HFFc6 (cell line): ENCODE measurements around the gene HRG. TPM values are rescaled to one million over a fixed set of nuclear protein-coding genes. Genes with fewer than 3 reads are reported as not detected.

Source experiments
- DNase-seq: peaks from one replicate; pipeline ENCODE4 v3.0.0-alpha.2; 2018
- H3K27ac Mint-ChIP-seq: 2 replicates; pipeline ENCODE4 v1.8.0; 2020; ENCODE audit warnings: mild to moderate bottlenecking, mixed read lengths
- H3K27me3 Mint-ChIP-seq: 2 replicates; pipeline ENCODE4 v1.8.0; 2021; ENCODE audit warnings: mild to moderate bottlenecking, moderate library complexity, mixed read lengths; ENCODE audit not compliant: insufficient read depth
- H3K36me3 Mint-ChIP-seq: 2 replicates; pipeline ENCODE4 v1.8.0; 2021; ENCODE audit warnings: low read depth, mixed read lengths
- H3K4me1 Mint-ChIP-seq: 2 replicates; pipeline ENCODE4 v1.8.0; 2020; ENCODE audit warnings: low read depth, mixed read lengths
- H3K4me3 Mint-ChIP-seq: 2 replicates; pipeline ENCODE4 v1.8.0; 2020; ENCODE audit warnings: mild to moderate bottlenecking, moderate library complexity, mixed read lengths
- H3K9me3 Mint-ChIP-seq: 2 replicates; pipeline ENCODE4 v1.8.0; 2020; ENCODE audit warnings: mild to moderate bottlenecking, mixed read lengths
- CTCF ChIP-seq: fragments of 200-600 bp; sonication (generic); IDR thresholded peaks from 2 replicates; pipeline ENCODE4 v1.5.0; 2021; ENCODE audit warnings: antibody characterized with exemption, mild to moderate bottlenecking
- total RNA-seq, 6 experiments: library from RNA; stranded (reverse); fragmentation: NEBNext Ultra II Directional; extraction: Animal tissue kit (Norgen Biotek cat#: 25700); gene quantifications; 2 replicates in 1 of 6; 3 replicates in 5 of 6; pipeline ENCODE4 v1.2.3, GENCODE V29; 2021

Gene HRG
- total RNA-seq, 6 experiments from 2014 or later, result not detected

- no peaks in the 10 kb centered on the region for H3K9me3 Mint-ChIP-seq
- no peak for TF ChIP-seq CTCF
- H3K4me1 Mint-ChIP-seq, result no peaks in the 10 kb centered on the region
- H3K36me3 Mint-ChIP-seq, result no peaks in the 10 kb centered on the region
- no peak overlapping the region for H3K27ac Mint-ChIP-seq
- no peak for DNase-seq
- H3K27me3 Mint-ChIP-seq, result peaks cover 30% of the 10 kb centered on the region
- H3K4me3 Mint-ChIP-seq, result no peak overlapping the region
Observed at GRCh38 chr3:186670155-186670554, 4.3 kb downstream of the HRG start.

GRCh38 chr3:186671051-186671450 lies 5.2 kb downstream of the HRG start:
- Mint-ChIP-seq H3K36me3 (no peaks in the 10 kb centered on the region), H3K9me3 (no peaks in the 10 kb centered on the region), H3K27ac (no peak overlapping the region), H3K4me3 (no peak overlapping the region), H3K27me3 (peaks cover 28% of the 10 kb centered on the region), H3K4me1 (no peaks in the 10 kb centered on the region)
- TF ChIP-seq CTCF, result no peak
- DNase-seq, result no peak

GRCh38 chr3:186678604-186679003 lies 12.8 kb downstream of the HRG start:
- Mint-ChIP-seq H3K4me1 (no peaks in the 10 kb centered on the region), H3K9me3 (no peaks in the 10 kb centered on the region), H3K4me3 (no peak overlapping the region), H3K36me3 (no peaks in the 10 kb centered on the region), H3K27ac (no peak overlapping the region), H3K27me3 (peaks cover 23% of the 10 kb centered on the region)
- DNase-seq, result no peak
- TF ChIP-seq CTCF, result no peak

- Mint-ChIP-seq H3K36me3 (no peaks in the 10 kb centered on the region), H3K4me1 (no peaks in the 10 kb centered on the region), H3K27me3 (peaks cover 20% of the 10 kb centered on the region), H3K9me3 (no peaks in the 10 kb centered on the region), H3K4me3 (no peak overlapping the region), H3K27ac (no peak overlapping the region)
- DNase-seq, result no peak
- TF ChIP-seq CTCF, result no peak
Observed at GRCh38 chr3:186679151-186679550, 13.3 kb downstream of the HRG start.

- Mint-ChIP-seq H3K27me3 (peaks cover 12% of the 10 kb centered on the region), H3K4me1 (no peaks in the 10 kb centered on the region), H3K36me3 (no peaks in the 10 kb centered on the region), H3K9me3 (peaks cover 6% of the 10 kb centered on the region; the same call in 1 of the 2 replicates), H3K27ac (no peak overlapping the region), H3K4me3 (no peak overlapping the region)
- no peak for TF ChIP-seq CTCF
- DNase-seq, result no peak
Observed at GRCh38 chr3:186680869-186681268, 15.1 kb downstream of the HRG start.

GRCh38 chr3:186682812-186683211 lies 17.0 kb downstream of the HRG start:
- H3K27me3 Mint-ChIP-seq, result peaks cover 9% of the 10 kb centered on the region
- H3K4me1 Mint-ChIP-seq, result no peaks in the 10 kb centered on the region

More at GRCh38 chr3:186682812-186683211, 17.0 kb downstream of the HRG start:
- Mint-ChIP-seq H3K4me3 (no peak overlapping the region), H3K36me3 (no peaks in the 10 kb centered on the region), H3K27ac (no peak overlapping the region), H3K9me3 (peaks cover 6% of the 10 kb centered on the region; the same call in 1 of the 2 replicates)
- no peak for DNase-seq
- TF ChIP-seq CTCF, result no peak
